Transverse colon (tissue), 4 donors: ENCODE results near the gene CHST15. TPM values are rescaled to one million over a fixed set of nuclear protein-coding genes. Genes with fewer than 3 reads are reported as not detected.

Source experiments
- DNase-seq: peaks from one replicate; pipeline ENCODE4 v3.0.0-alpha.2; 2019
- H3K27ac ChIP-seq, 4 donors: fragments of 200-600 bp; sonication (generic); 2 replicates each; pipeline ENCODE4 v1.5.1; 2016 to 2018; ENCODE audit warnings: inconsistent platforms in 4 of 4
- H3K27me3 ChIP-seq: fragments of 200-600 bp; sonication (generic); 2 replicates; pipeline ENCODE4 v1.5.1; 2017; ENCODE audit warnings: inconsistent platforms
- H3K36me3 ChIP-seq, 4 donors: fragments of 200-600 bp; sonication (generic); 2 replicates each; pipeline ENCODE4 v1.5.1; 2017 to 2019; ENCODE audit warnings: inconsistent platforms in 4 of 4
- H3K4me1 ChIP-seq, 4 donors: fragments of 200-600 bp; sonication (generic); 2 replicates each; pipeline ENCODE4 v1.5.1; 2017 to 2020; ENCODE audit warnings: inconsistent platforms in 4 of 4
- H3K4me3 ChIP-seq, 4 donors: fragments of 200-600 bp; sonication (generic); 1 replicate in 1 of 4; 2 replicates in 3 of 4; pipeline versions ENCODE4 v1.5.1 to v1.6.1; 2017 to 2019; ENCODE audit warnings: inconsistent platforms in 4 of 4
- H3K9me3 ChIP-seq, 2 donors: fragments of 200-600 bp; sonication (generic); 2 replicates each; pipeline ENCODE4 v1.5.1; 2017 to 2019; ENCODE audit warnings: inconsistent platforms in 2 of 2
- EP300 ChIP-seq: sonication (generic); formaldehyde crosslinking; IDR thresholded peaks from one replicate; pipeline ENCODE4 v1.6.1; 2017; ENCODE audit warnings: antibody characterized with exemption, low read depth
- POLR2A ChIP-seq: fragments of 450-650 bp; IDR thresholded peaks from one replicate; pipeline ENCODE4 v1.6.1; 2016; ENCODE audit warnings: antibody characterized with exemption, mild to moderate bottlenecking, moderate library complexity
- POLR2AphosphoS5 ChIP-seq, 3 donors: sonication (generic); formaldehyde crosslinking; IDR thresholded peaks; one replicate each; pipeline ENCODE4 v1.6.1; 2016; ENCODE audit warnings: antibody characterized with exemption in 3 of 3
- WGBS, 2 donors: methylation state at CpG; one replicate each; pipeline ENCODE4 v1.1.5; 2018; ENCODE audit warnings: low coverage in 1 of 2; 5-methylcytosine and 5-hydroxymethylcytosine counted together
- in situ Hi-C, 4 donors: fragments of 200-750 bp; cut with MboI; loops; one replicate each; pipeline versions ENCODE4 v1.15.0 to v1.15.1; 2017; ENCODE audit warnings: low sequenced_read_pairs in 3 of 4, low pct_ligation_motif_present in 1 of 4, low pct_unique_long_range_greater_than_20kb in 1 of 4
- intact Hi-C: fragments of 100-400 bp; cut with DNase I; formaldehyde crosslinking; loops from one replicate; pipeline ENCODE4 v1.15.1; 2023; ENCODE audit warnings: low total_unique reads
- total RNA-seq, 4 donors: library from RNA; depleted of rRNA; stranded (reverse); fragments of >200 nt; gene quantifications; one replicate each; pipeline ENCODE4 v1.1.0, GENCODE V29; 2016
- TF ChIP-seq, protein P1 (sequence below), 5 experiments: fragments of 200-600 bp in 3 of 5; fragments of 450-650 bp in 2 of 5; sonication (generic) in 3 of 5; IDR thresholded peaks; 1 replicate in 2 of 5; 2 replicates in 3 of 5; pipeline ENCODE4 v1.5.1; 2016 to 2017; ENCODE audit warnings: antibody characterized with exemption in 5 of 5, inconsistent platforms in 3 of 5, mild to moderate bottlenecking in 2 of 5, moderate library complexity in 1 of 5

The CHST15 gene
- total RNA-seq, 4 donors from 2014 or later = 10.0 to 25.4 (median 16.0) TPM

DNA sequence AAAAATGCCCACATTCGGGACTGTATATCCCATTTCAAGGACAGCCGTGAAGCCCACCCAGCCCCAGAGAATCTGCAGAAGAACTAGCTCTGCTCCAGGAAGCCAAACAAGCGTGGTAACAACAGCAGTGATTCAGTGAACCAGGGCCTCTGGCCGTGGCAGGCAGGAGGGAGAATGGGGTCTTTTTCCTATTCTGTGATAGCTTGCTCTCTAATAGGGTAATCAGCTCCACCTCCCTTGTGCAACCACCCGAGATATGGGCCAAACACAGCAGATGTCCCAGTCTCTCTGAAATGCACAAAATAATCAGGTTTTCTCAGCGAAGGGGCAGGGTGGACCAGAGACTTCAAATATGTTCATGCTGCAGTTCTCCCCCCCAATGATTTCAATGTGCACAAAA lies 35.8 kb downstream of the CHST15 start:
- no peak for DNase-seq
- in situ Hi-C loops = no loop called here
- no peak for TF ChIP-seq POLR2AphosphoS5 (IDR thresholded peaks at IDR 0.05)
- TF ChIP-seq, protein P1, sequence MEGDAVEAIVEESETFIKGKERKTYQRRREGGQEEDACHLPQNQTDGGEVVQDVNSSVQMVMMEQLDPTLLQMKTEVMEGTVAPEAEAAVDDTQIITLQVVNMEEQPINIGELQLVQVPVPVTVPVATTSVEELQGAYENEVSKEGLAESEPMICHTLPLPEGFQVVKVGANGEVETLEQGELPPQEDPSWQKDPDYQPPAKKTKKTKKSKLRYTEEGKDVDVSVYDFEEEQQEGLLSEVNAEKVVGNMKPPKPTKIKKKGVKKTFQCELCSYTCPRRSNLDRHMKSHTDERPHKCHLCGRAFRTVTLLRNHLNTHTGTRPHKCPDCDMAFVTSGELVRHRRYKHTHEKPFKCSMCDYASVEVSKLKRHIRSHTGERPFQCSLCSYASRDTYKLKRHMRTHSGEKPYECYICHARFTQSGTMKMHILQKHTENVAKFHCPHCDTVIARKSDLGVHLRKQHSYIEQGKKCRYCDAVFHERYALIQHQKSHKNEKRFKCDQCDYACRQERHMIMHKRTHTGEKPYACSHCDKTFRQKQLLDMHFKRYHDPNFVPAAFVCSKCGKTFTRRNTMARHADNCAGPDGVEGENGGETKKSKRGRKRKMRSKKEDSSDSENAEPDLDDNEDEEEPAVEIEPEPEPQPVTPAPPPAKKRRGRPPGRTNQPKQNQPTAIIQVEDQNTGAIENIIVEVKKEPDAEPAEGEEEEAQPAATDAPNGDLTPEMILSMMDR (IDR thresholded peaks at IDR 0.05) = no peak
- TF ChIP-seq POLR2A = no peak
- TF ChIP-seq EP300 = no peak

DNA sequence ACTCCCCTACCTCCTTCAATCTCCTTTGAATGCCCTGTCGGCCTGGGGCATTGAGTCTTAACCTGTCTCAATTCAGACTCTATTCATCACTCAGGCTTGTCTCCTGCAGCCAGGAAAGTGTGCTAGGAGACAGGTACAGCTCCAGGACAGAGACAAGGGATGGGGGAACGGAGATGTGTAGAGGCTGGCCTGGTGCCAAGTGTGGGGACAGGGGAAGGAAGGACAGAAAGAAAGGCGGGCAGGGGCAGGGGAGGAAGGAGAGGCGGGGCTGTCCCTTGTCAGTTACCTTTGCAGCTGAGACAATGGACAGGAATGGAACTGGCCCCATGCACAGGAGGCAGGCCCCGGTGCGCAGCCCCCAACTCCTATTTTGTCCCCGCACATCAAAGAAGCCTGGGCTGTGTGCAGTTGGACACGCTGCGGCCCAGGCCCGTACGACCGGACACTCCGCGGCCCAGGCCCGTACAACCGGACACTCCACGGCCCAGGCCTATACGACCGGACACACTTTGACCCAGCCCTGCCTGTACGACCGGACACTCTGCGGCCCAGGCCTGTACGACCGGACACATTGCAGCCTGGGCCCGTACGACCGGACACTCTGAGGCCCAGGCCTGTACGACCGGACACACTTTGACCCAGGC lies 36.9 kb downstream of the CHST15 start:
- TF ChIP-seq, protein P1 (IDR thresholded peaks at IDR 0.05) = no peak
- Histone ChIP-seq H3K27ac (no peak overlapping the region), H3K4me3 (no peak overlapping the region), H3K4me1 (peaks cover 0 to 10% (median 2%) of the 10 kb centered on the region in 4 donors), H3K9me3 (no peaks in the 10 kb centered on the region), H3K27me3 (no peaks in the 10 kb centered on the region), H3K36me3 (no peaks in the 10 kb centered on the region)
- intact Hi-C loops (no loop called here), in situ Hi-C loops (no loop called here)
- WGBS, 2 donors = 94% methylated on average over 29 of the region's 29 CpGs; no CpG with 5 or more reads in 1 of the 2 donors
- DNase-seq = no peak

More for the DNA sequence above, 35.8 kb downstream of the CHST15 start:
- Histone ChIP-seq H3K36me3 (no peaks in the 10 kb centered on the region), H3K4me3 (no peak overlapping the region), H3K27ac (no peak overlapping the region), H3K9me3 (no peaks in the 10 kb centered on the region), H3K27me3 (no peaks in the 10 kb centered on the region), H3K4me1 (peaks cover 0 to 17% (median 2%) of the 10 kb centered on the region in 4 donors)
- intact Hi-C loops = no loop called here
- 43 to 83% methylated on average over 1 to 6 of the region's 6 CpGs for WGBS, 2 donors

DNA sequence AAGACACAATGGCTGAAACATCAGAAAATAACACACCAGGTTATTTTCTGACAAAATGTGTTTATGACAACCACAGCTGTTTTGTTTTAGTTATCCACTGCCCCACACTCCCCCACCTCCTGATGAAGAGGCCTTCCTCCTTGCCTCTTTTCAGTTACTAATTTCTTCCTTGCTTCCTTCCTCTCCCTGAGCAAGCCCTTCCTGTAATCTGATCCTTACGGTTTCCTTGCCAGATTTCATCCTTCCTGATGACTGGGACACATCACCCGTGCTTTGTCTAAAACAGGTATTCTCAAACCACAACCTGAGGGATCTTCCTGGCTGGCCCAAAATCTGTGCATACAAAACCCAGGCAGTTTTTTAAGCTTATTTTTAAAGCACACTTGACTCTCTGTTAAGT lies 39.4 kb downstream of the CHST15 start:
- 33 to 43% methylated on average over 2 of the region's 2 CpGs for WGBS, 2 donors
- Histone ChIP-seq H3K4me3 (no peak overlapping the region), H3K9me3 (no peaks in the 10 kb centered on the region), H3K4me1 (peaks cover 0 to 10% (median 2%) of the 10 kb centered on the region in 4 donors), H3K27me3 (no peaks in the 10 kb centered on the region), H3K27ac (no peak overlapping the region), H3K36me3 (no peaks in the 10 kb centered on the region)
- DNase-seq = no peak
- intact Hi-C loops = no loop called here
- no peak for TF ChIP-seq EP300
- in situ Hi-C loops = no loop called here

DNA sequence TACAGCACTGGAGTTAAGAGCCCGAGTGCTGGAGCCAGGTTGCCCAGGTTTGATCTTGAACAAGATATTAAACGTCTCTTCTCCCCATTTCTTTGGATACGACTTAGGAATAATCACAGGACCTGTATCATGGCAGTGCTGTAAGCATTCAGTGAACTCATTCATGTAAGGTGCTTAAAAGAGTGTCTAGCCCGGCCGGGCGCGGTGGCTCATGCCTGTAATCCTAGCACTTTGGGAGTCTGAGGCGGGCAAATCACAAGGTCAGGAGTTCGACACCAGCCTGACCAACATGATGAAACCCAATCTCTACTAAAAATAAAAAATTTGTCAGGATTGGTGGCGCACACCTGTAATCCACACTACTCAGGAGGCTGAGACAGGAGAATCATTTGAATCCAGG lies 40.8 kb downstream of the CHST15 start:
- Histone ChIP-seq H3K4me1 (peaks cover 0 to 4% (median 0%) of the 10 kb centered on the region in 4 donors), H3K27me3 (no peaks in the 10 kb centered on the region), H3K36me3 (no peaks in the 10 kb centered on the region), H3K27ac (no peak overlapping the region), H3K4me3 (no peak overlapping the region), H3K9me3 (no peaks in the 10 kb centered on the region)
- DNase-seq = no peak
- intact Hi-C loops = no loop called here
- in situ Hi-C loops = no loop called here
- 95% methylated on average over 10 of the region's 10 CpGs; no CpG with 5 or more reads in 1 of the 2 donors for WGBS, 2 donors
- TF ChIP-seq POLR2AphosphoS5 (IDR thresholded peaks at IDR 0.05) = no peak
- TF ChIP-seq, protein P1 (IDR thresholded peaks at IDR 0.05) = no peak
- TF ChIP-seq EP300 = no peak
- TF ChIP-seq POLR2A = no peak
